ENCODE results near the gene C10orf120.

DNA sequence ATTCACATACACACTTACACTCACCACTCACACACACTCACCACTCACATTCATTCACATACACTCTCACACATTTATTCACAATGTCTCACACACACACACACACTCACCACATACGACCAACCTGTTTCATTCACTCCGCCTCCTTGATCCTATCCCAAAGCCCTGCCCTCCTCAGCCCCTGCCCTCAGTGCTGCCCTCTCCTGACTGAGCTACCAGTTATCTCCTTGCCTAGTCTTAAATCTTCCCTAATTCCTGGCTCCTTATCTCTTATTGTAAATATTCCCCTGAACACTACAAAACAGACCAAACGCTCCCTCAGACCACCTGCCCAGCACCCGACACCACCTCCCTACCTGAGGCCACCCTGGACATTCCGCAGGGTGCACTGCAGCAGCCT lies 26.1 kb upstream of the C10orf120 start:
- TF ChIP-seq, protein P1, sequence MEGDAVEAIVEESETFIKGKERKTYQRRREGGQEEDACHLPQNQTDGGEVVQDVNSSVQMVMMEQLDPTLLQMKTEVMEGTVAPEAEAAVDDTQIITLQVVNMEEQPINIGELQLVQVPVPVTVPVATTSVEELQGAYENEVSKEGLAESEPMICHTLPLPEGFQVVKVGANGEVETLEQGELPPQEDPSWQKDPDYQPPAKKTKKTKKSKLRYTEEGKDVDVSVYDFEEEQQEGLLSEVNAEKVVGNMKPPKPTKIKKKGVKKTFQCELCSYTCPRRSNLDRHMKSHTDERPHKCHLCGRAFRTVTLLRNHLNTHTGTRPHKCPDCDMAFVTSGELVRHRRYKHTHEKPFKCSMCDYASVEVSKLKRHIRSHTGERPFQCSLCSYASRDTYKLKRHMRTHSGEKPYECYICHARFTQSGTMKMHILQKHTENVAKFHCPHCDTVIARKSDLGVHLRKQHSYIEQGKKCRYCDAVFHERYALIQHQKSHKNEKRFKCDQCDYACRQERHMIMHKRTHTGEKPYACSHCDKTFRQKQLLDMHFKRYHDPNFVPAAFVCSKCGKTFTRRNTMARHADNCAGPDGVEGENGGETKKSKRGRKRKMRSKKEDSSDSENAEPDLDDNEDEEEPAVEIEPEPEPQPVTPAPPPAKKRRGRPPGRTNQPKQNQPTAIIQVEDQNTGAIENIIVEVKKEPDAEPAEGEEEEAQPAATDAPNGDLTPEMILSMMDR (IDR thresholded peaks at IDR 0.05 in 8 of 11, conservative IDR thresholded peaks at IDR 0.05 in 3 of 11): no peak
- TF ChIP-seq POLR2A (IDR thresholded peaks at IDR 0.05): no peak
- TF ChIP-seq POLR2AphosphoS5 (IDR thresholded peaks at IDR 0.05): no peak
